ENCODE data around the gene ATP5MC3. TPM values are rescaled to one million over a fixed set of nuclear protein-coding genes. Genes with fewer than 3 reads are reported as not detected.

Gene ATP5MC3
- total RNA-seq, 1 donor from 2014 or later: 172 TPM

DNA sequence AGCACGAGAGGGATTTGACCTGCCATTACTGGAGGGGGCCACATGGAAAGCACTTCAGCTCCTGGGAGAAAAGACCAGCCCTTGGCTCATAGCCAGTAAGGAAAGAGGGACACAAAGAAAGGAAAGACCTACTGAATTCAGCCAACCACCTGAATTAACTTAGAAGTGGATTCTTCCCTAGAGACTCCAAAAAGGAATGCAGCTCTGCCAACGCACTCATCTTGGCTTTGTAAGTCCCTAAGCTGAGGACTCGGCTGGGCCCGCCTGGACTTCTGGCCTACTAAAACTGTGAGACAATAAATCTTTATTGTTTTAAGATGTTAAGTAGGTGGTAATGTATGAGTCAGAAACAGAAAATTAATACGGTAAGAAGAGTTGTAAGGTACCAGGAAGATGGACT is 25.0 kb downstream of the ATP5MC3 start:
- no peaks in the 10 kb centered on the region for H3K27me3 Mint-ChIP-seq (ENCODE audit: low read depth)
- no peak overlapping the region for H3K4me3 Mint-ChIP-seq
- H3K36me3 Mint-ChIP-seq: peaks cover 5% of the 10 kb centered on the region
- no peaks in the 10 kb centered on the region for H3K9me3 Mint-ChIP-seq
- no peak for TF ChIP-seq CTCF (IDR thresholded peaks at IDR 0.05; ENCODE audit: unreplicated experiment)
- H3K4me1 Mint-ChIP-seq: peaks cover 2% of the 10 kb centered on the region
- no peak overlapping the region for H3K27ac Mint-ChIP-seq
- no peak for DNase-seq (ENCODE audit: low spot score in 2 of 2, unreplicated experiment in 2 of 2)

- no peak for DNase-seq (ENCODE audit: low spot score in 2 of 2, unreplicated experiment in 2 of 2)
- TF ChIP-seq CTCF (IDR thresholded peaks at IDR 0.05; ENCODE audit: unreplicated experiment): no peak
- Mint-ChIP-seq H3K4me1 (peaks cover 2% of the 10 kb centered on the region), H3K27ac (no peak overlapping the region), H3K27me3 (ENCODE audit: low read depth) (no peaks in the 10 kb centered on the region), H3K4me3 (no peak overlapping the region), H3K36me3 (peaks cover 5% of the 10 kb centered on the region), H3K9me3 (no peaks in the 10 kb centered on the region)
Measured at GRCh38 chr2:175154661-175155082, 26.8 kb downstream of the ATP5MC3 start.

DNA sequence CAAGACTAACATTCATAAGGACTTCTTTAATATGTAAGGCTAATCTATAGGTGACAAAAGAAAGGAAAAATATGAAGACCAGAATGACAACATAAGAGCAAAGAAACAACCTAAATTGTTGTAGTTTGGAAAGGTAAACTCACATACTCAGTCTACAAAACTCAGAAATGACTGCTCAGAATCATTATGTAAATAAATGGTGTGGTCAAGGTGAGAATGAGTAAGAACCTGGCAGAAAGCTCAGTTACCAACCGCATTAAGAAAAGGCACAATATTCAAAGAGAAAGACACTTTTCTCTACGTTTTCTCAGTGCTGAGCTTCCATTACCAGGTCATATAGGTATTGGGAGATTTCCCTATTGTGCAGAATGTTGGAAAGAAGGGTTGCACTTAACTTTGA is 29.3 kb downstream of the ATP5MC3 start:
- Mint-ChIP-seq H3K4me3 (no peak overlapping the region), H3K27ac (no peak overlapping the region), H3K36me3 (peaks cover 15% of the 10 kb centered on the region), H3K4me1 (peaks cover 6% of the 10 kb centered on the region), H3K27me3 (ENCODE audit: low read depth) (no peaks in the 10 kb centered on the region), H3K9me3 (no peaks in the 10 kb centered on the region)
- no peak for TF ChIP-seq CTCF (IDR thresholded peaks at IDR 0.05; ENCODE audit: unreplicated experiment)
- no peak for DNase-seq (ENCODE audit: low spot score in 2 of 2, unreplicated experiment in 2 of 2)

GRCh38 chr2:175151791-175152190 is 29.7 kb downstream of the ATP5MC3 start:
- H3K27me3 Mint-ChIP-seq (ENCODE audit: low read depth): no peaks in the 10 kb centered on the region
- H3K36me3 Mint-ChIP-seq: peaks cover 15% of the 10 kb centered on the region
- DNase-seq (ENCODE audit: low spot score in 2 of 2, unreplicated experiment in 2 of 2): no peak
- no peak overlapping the region for H3K4me3 Mint-ChIP-seq
- H3K27ac Mint-ChIP-seq: no peak overlapping the region
- H3K9me3 Mint-ChIP-seq: no peaks in the 10 kb centered on the region
- TF ChIP-seq CTCF (IDR thresholded peaks at IDR 0.05; ENCODE audit: unreplicated experiment): no peak
- H3K4me1 Mint-ChIP-seq: peaks cover 6% of the 10 kb centered on the region

DNA sequence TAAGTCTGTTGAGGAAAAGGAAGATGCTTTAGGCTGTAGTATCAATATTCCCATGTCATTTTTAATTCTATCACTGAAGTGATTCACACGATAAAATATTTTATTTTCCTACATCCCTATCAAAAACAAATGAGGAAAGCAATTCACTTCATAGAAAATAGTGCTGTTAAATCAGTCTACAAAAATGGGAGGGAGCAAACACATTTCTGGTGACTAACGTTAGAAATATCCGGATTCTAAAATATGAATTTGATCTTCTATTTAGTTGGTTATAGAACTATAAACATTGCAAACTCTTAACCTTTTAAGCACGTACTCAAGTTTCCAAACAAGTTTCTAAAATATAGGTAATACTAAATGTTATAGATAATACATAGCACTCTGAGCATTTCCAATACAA is 34.3 kb downstream of the ATP5MC3 start:
- Mint-ChIP-seq H3K4me1 (peaks cover 3% of the 10 kb centered on the region), H3K27ac (no peak overlapping the region), H3K9me3 (no peaks in the 10 kb centered on the region), H3K36me3 (peaks cover 22% of the 10 kb centered on the region), H3K4me3 (no peak overlapping the region), H3K27me3 (ENCODE audit: low read depth) (no peaks in the 10 kb centered on the region)
- DNase-seq (ENCODE audit: low spot score in 2 of 2, unreplicated experiment in 2 of 2): no peak
- TF ChIP-seq CTCF (IDR thresholded peaks at IDR 0.05; ENCODE audit: unreplicated experiment): no peak

GRCh38 chr2:175143678-175144077 is 37.8 kb downstream of the ATP5MC3 start:
- no peak for TF ChIP-seq CTCF (IDR thresholded peaks at IDR 0.05; ENCODE audit: unreplicated experiment)

More at GRCh38 chr2:175143678-175144077, 37.8 kb downstream of the ATP5MC3 start:
- H3K27me3 Mint-ChIP-seq (ENCODE audit: low read depth): no peaks in the 10 kb centered on the region
- no peak for DNase-seq (ENCODE audit: low spot score in 2 of 2, unreplicated experiment in 2 of 2)
- H3K4me1 Mint-ChIP-seq: peaks cover 10% of the 10 kb centered on the region
- no peak overlapping the region for H3K4me3 Mint-ChIP-seq
- H3K27ac Mint-ChIP-seq: no peak overlapping the region
- no peaks in the 10 kb centered on the region for H3K9me3 Mint-ChIP-seq
- H3K36me3 Mint-ChIP-seq: peaks cover 16% of the 10 kb centered on the region

Data from mesothelial cell of epicardium (in vitro differentiated cells).